22Rv1 (cell line): Measurements from ENCODE around the gene NAV1.

ENCODE experiments used
- ZFX ChIP-seq: fragments of 450-650 bp; IDR thresholded peaks from 2 replicates; pipeline ENCODE4 v1.6.1; 2017; ENCODE audit warnings: antibody characterized with exemption, borderline replicate concordance
- TF ChIP-seq, protein P1 (sequence below): fragments of 450-650 bp; IDR thresholded peaks from 2 replicates; pipeline ENCODE4 v1.5.1; 2017; ENCODE audit warnings: mild to moderate bottlenecking

DNA sequence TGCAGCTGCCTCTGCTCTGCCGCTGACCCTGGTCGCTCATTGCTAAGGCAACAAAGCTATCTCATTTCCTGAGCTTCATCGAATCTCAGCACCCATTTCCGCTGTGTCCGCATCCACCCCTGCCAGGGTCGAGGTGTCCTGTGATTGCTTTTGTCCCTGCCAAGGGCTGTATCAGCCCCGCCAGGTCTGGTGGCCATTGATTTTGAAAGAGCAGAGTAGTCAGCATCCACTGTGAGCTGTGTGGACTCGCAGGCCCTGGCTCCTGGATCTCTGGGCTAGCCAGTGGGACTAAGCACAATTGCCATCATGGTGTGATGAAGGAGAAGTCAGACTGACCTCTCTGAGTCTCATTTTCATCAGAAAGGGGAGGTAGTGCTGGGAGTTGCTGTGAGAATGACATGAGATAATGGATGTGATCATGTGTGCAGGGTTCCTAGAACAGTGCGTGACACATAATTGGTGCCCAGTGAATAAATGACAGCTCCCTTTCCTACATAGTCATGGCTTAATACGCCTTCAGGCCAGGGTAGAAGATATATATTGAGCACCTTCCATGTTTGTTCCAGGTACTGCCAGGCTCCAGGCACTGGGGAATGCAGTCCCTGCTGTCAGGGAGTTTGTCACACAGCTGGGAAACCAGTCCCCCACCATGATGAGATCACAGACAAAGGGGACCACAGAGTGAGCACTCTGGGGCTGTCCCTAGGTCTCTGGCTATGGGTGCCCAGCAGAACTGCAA lies 32.1 kb downstream of the NAV1 start:
- TF ChIP-seq, protein P1, sequence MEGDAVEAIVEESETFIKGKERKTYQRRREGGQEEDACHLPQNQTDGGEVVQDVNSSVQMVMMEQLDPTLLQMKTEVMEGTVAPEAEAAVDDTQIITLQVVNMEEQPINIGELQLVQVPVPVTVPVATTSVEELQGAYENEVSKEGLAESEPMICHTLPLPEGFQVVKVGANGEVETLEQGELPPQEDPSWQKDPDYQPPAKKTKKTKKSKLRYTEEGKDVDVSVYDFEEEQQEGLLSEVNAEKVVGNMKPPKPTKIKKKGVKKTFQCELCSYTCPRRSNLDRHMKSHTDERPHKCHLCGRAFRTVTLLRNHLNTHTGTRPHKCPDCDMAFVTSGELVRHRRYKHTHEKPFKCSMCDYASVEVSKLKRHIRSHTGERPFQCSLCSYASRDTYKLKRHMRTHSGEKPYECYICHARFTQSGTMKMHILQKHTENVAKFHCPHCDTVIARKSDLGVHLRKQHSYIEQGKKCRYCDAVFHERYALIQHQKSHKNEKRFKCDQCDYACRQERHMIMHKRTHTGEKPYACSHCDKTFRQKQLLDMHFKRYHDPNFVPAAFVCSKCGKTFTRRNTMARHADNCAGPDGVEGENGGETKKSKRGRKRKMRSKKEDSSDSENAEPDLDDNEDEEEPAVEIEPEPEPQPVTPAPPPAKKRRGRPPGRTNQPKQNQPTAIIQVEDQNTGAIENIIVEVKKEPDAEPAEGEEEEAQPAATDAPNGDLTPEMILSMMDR: no peak
- no peak for TF ChIP-seq ZFX
